NT2/D1 (cell line): ENCODE results near the gene NRTN.
"Not testable (repeated sequence)": the region's sequence is repeated elsewhere in the genome, so short reads cannot be mapped to it uniquely, and the experiment has no call there.

ENCODE experiments used
- DNase-seq: peaks from one replicate; pipeline ENCODE4 v3.0.0-alpha.2; 2011; ENCODE audit warnings: low read depth, low spot score
- H3K27me3 ChIP-seq: 2 replicates; pipeline ENCODE4 v1.6.0; 2011; ENCODE audit warnings: mild to moderate bottlenecking; ENCODE audit not compliant: insufficient read length, insufficient read depth
- H3K36me3 ChIP-seq: 2 replicates; pipeline ENCODE4 v1.6.1; 2011; ENCODE audit warnings: mild to moderate bottlenecking, low read length, mixed read lengths; ENCODE audit not compliant: insufficient read depth, insufficient read length
- H3K4me1 ChIP-seq: 2 replicates; pipeline ENCODE4 v1.5.1; 2011; ENCODE audit not compliant: insufficient read depth, insufficient read length
- H3K4me3 ChIP-seq: 2 replicates; pipeline ENCODE4 v1.5.1; 2011; ENCODE audit warnings: low read depth; ENCODE audit not compliant: insufficient read length
- H3K9ac ChIP-seq: 2 replicates; pipeline ENCODE4 v1.6.0; 2011; ENCODE audit warnings: low read depth; ENCODE audit not compliant: insufficient read length
- H3K9me3 ChIP-seq: 2 replicates; pipeline ENCODE4 v1.5.1; 2011; ENCODE audit warnings: mild to moderate bottlenecking, low read length; ENCODE audit not compliant: insufficient read depth
- SUZ12 ChIP-seq: IDR thresholded peaks from 2 replicates; pipeline ENCODE4 v1.6.1; 2011; ENCODE audit not compliant: insufficient read length, insufficient read depth; ENCODE audit errors: extremely low read depth
- YY1 ChIP-seq: IDR thresholded peaks from 2 replicates; pipeline ENCODE4 v1.6.1; 2011; ENCODE audit not compliant: insufficient read length, insufficient read depth
- ZNF274 ChIP-seq: IDR thresholded peaks from 2 replicates; pipeline ENCODE4 v1.6.1; 2011; ENCODE audit warnings: mild to moderate bottlenecking, low read depth, low read length

NRTN gene

GRCh38 chr19:5844456-5845433 lies 39.9 kb downstream of the NRTN start:
- DNase-seq, result no peak

GRCh38 chr19:5847846-5848245 lies 43.0 kb downstream of the NRTN start:
- H3K9ac ChIP-seq, H3K36me3 ChIP-seq, H3K9me3 ChIP-seq, H3K4me1 ChIP-seq, H3K4me3 ChIP-seq, DNase-seq, H3K27me3 ChIP-seq: not testable (repeated sequence)

More at GRCh38 chr19:5844456-5845433, 39.9 kb downstream of the NRTN start:
- peaks cover 4% of the 10 kb centered on the region for H3K4me1 ChIP-seq
- no peaks in the 10 kb centered on the region for H3K36me3 ChIP-seq
- no peak for TF ChIP-seq ZNF274
- no peak for TF ChIP-seq YY1
- no peak for TF ChIP-seq SUZ12
- H3K9ac ChIP-seq, result no peak overlapping the region
- H3K4me3 ChIP-seq, result no peak overlapping the region
- H3K9me3 ChIP-seq, result peaks cover 5% of the 10 kb centered on the region; the same call in 1 of the 2 replicates
- no peaks in the 10 kb centered on the region for H3K27me3 ChIP-seq

- H3K9ac ChIP-seq, H3K36me3 ChIP-seq, H3K4me3 ChIP-seq, DNase-seq, H3K9me3 ChIP-seq, H3K27me3 ChIP-seq, H3K4me1 ChIP-seq: not testable (repeated sequence)
Measured at GRCh38 chr19:5848621-5849020, 43.8 kb downstream of the NRTN start.

- Histone ChIP-seq H3K9me3 (peaks cover 5% of the 10 kb centered on the region; the same call in 1 of the 2 replicates), H3K36me3 (no peaks in the 10 kb centered on the region), H3K27me3 (peaks cover 3% of the 10 kb centered on the region), H3K4me3 (no peak overlapping the region), H3K4me1 (peaks cover 5% of the 10 kb centered on the region), H3K9ac (no peak overlapping the region)
- DNase-seq, result no peak
- TF ChIP-seq YY1, result no peak
- no peak for TF ChIP-seq ZNF274
- no peak for TF ChIP-seq SUZ12
Measured at GRCh38 chr19:5850189-5850588, 45.3 kb downstream of the NRTN start.

GRCh38 chr19:5850743-5851293 lies 46.0 kb downstream of the NRTN start:
- DNase-seq, result no peak
- no peak overlapping the region for H3K9ac ChIP-seq
- H3K36me3 ChIP-seq, result no peaks in the 10 kb centered on the region
- no peak for TF ChIP-seq YY1
- no peak for TF ChIP-seq SUZ12
- TF ChIP-seq ZNF274, result no peak
- peaks cover 5% of the 10 kb centered on the region; the same call in 1 of the 2 replicates for H3K9me3 ChIP-seq
- peaks cover 4% of the 10 kb centered on the region for H3K27me3 ChIP-seq
- peaks cover 5% of the 10 kb centered on the region for H3K4me1 ChIP-seq
- H3K4me3 ChIP-seq, result no peak overlapping the region

- Histone ChIP-seq H3K4me3 (no peak within 1 kb of the TSS), H3K36me3 (no peaks in the 10 kb centered on the region), H3K27me3 (peaks cover 8% of the 10 kb centered on the region), H3K4me1 (peaks cover 5% of the 10 kb centered on the region), H3K9ac (no peak within 1 kb of the TSS), H3K9me3 (peaks cover 5% of the 10 kb centered on the region; the same call in 1 of the 2 replicates)
- no peak for TF ChIP-seq YY1
- TF ChIP-seq ZNF274, result no peak
- no peak for TF ChIP-seq SUZ12
- DNase-seq, result no peak
Measured at GRCh38 chr19:5851302-5851701, 46.4 kb downstream of the NRTN start, which contains the start of gene FUT3. TSS of gene FUT3 (minus strand) at chr19:5851449.

- not testable (repeated sequence) for H3K4me3 ChIP-seq, H3K4me1 ChIP-seq, H3K9me3 ChIP-seq, H3K9ac ChIP-seq, H3K36me3 ChIP-seq, DNase-seq
- peaks cover 13% of the 10 kb centered on the region for H3K27me3 ChIP-seq
Measured at GRCh38 chr19:5854121-5854520, 49.3 kb downstream of the NRTN start.

GRCh38 chr19:5855151-5855550 lies 50.3 kb downstream of the NRTN start:
- H3K9ac ChIP-seq, H3K4me3 ChIP-seq, DNase-seq, H3K4me1 ChIP-seq, H3K36me3 ChIP-seq, H3K9me3 ChIP-seq: not testable (repeated sequence)
- H3K27me3 ChIP-seq, result peaks cover 13% of the 10 kb centered on the region
